Activated naive CD4-positive, alpha-beta T cell treated with anti-CD3 and anti-CD28 coated beads, Interleukin-2, amount 10 ng/mL, durations not matched to agents 7 days and 5 days (primary cell): ENCODE results near the gene MAML3.

Experiments
- CTCF ChIA-PET: fragments of 350-600 bp; sonication (Branson Sonifier 250); formaldehyde crosslinking; loops from one replicate; lab custom pipeline; 2021; ENCODE audit warnings: antibody characterized with exemption; lab: Charles Lee
- DNase-seq: peaks from one replicate; pipeline ENCODE4 v3.0.0-alpha.2; 2020
- H3K27ac Mint-ChIP-seq: one replicate; pipeline ENCODE4 v1.8.0; 2021; ENCODE audit warnings: mild to moderate bottlenecking, moderate library complexity, mixed read lengths
- H3K27me3 Mint-ChIP-seq: one replicate; pipeline ENCODE4 v1.8.0; 2021; ENCODE audit warnings: mild to moderate bottlenecking, mixed read lengths
- H3K36me3 Mint-ChIP-seq: one replicate; pipeline ENCODE4 v1.8.0; 2021; ENCODE audit warnings: mixed read lengths
- H3K4me1 Mint-ChIP-seq: one replicate; pipeline ENCODE4 v1.8.0; 2021; ENCODE audit warnings: mixed read lengths
- H3K4me3 Mint-ChIP-seq: one replicate; pipeline ENCODE4 v1.8.0; 2021; ENCODE audit warnings: mild to moderate bottlenecking, moderate library complexity, mixed read lengths
- H3K9me3 Mint-ChIP-seq: one replicate; pipeline ENCODE4 v1.8.0; 2021; ENCODE audit warnings: mixed read lengths

MAML3 gene

GRCh38 chr4:139840773-139841172, 313.2 kb downstream of the MAML3 start:
- H3K36me3 Mint-ChIP-seq = no peaks in the 10 kb centered on the region
- DNase-seq = no peak
- H3K4me3 Mint-ChIP-seq = no peak overlapping the region
- H3K9me3 Mint-ChIP-seq = no peaks in the 10 kb centered on the region
- CTCF ChIA-PET = no interaction called here
- no peak overlapping the region for H3K27ac Mint-ChIP-seq
- no peaks in the 10 kb centered on the region for H3K4me1 Mint-ChIP-seq
- H3K27me3 Mint-ChIP-seq = peaks cover 9% of the 10 kb centered on the region

DNA sequence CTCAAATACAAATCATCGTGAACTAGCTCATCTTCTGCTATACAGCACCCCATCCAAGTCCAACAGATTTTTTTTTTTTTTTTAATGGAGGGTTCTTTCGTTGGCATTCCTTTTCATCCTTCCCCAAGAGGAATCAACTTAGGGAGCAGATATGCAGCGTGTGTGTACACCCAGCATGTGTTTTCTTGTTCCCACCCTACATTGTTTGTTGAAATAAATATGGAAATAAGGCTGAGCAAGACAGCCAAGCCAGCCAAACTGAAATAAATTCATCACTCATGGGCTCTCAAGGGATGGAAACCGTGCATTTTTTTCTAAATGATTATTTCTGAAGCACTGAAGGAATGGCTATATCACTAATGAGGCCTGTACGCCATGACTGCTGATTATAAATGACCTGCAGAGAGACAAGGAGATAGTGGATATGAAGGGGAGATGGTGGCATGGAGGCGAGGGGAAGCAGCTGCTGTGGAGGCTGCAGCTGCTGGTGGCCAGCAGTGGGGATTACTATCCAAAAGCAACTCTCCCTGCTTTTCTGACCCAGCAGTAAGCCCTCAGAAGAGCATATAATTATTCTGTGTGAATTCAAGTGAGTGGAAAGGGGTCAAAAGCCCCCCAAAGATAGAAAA, 314.5 kb downstream of the MAML3 start:
- Mint-ChIP-seq H3K9me3 (no peaks in the 10 kb centered on the region), H3K4me1 (no peaks in the 10 kb centered on the region), H3K27me3 (peaks cover 2% of the 10 kb centered on the region), H3K36me3 (no peaks in the 10 kb centered on the region), H3K27ac (no peak overlapping the region), H3K4me3 (no peak overlapping the region)
- DNase-seq = no peak
- CTCF ChIA-PET = no interaction called here

DNA sequence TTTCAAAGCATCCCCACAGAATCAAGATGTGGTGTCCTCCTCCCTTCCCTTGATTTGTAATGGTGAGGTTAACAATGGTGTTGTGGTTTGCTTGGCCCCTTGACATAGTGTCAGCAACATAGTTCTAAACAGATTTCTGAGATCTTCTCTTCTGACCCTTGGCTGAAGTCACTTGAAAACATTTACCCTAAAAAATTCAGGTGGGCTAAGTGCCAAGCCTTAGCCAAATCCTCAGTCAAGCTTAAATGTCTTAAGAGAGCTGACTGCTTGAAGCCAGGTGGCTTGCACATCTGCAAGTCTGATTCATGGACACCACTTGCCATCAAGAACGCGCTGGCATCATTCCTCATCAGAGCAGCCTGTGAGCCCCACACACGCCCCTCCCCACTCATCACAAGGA, 315.2 kb downstream of the MAML3 start:
- H3K27me3 Mint-ChIP-seq = no peaks in the 10 kb centered on the region
- H3K36me3 Mint-ChIP-seq = no peaks in the 10 kb centered on the region
- no peaks in the 10 kb centered on the region for H3K9me3 Mint-ChIP-seq
- H3K4me3 Mint-ChIP-seq = no peak overlapping the region
- DNase-seq = no peak
- H3K4me1 Mint-ChIP-seq = no peaks in the 10 kb centered on the region
- CTCF ChIA-PET = no interaction called here
- no peak overlapping the region for H3K27ac Mint-ChIP-seq

- Mint-ChIP-seq H3K4me3 (no peak overlapping the region), H3K9me3 (no peaks in the 10 kb centered on the region), H3K27ac (no peak overlapping the region), H3K4me1 (no peaks in the 10 kb centered on the region), H3K27me3 (no peaks in the 10 kb centered on the region), H3K36me3 (no peaks in the 10 kb centered on the region)
- DNase-seq = no peak
- CTCF ChIA-PET = no interaction called here
Observed at GRCh38 chr4:139834981-139835391, 319.0 kb downstream of the MAML3 start.

- Mint-ChIP-seq H3K36me3 (no peaks in the 10 kb centered on the region), H3K27me3 (no peaks in the 10 kb centered on the region), H3K4me3 (no peak overlapping the region), H3K27ac (no peak overlapping the region), H3K4me1 (no peaks in the 10 kb centered on the region), H3K9me3 (no peaks in the 10 kb centered on the region)
- CTCF ChIA-PET = no interaction called here
- DNase-seq = no peak
Observed at GRCh38 chr4:139834226-139834662, 319.7 kb downstream of the MAML3 start.

DNA sequence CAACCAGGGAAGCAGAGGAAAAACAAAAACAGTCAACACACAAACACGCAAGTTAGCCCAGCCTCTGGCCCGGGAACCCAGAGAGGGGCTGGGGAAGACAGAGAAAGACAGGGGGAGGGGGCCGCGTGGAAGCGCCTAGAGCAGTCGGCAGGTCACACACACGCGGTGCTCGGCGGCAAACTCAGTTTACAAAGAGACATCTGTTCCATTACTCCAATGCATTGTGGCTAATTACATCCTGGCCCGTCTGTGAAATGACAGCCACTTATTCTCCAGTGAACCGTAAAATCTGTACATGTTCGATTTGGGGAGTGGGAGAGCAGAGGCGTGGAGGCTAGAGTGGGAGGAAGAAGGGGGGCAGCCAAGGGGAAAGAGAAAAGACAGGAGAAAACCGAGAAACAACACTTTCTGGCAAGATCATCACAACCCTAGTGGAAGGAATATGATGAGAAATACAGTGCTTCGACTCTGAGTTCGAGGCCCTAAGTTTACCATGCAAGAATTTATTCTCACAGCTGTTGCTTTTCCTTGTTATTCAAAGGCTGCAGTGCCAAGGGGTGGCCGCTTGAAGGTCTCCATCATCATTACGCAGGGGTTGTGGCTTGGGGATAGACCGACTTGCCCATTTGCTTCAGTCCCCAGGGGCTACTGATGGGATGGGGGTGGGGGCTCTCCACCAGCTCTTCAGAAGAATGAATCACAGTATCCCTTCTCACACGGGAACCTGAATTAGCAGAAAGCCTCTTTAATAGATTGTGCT, 320.7 kb downstream of the MAML3 start:
- Mint-ChIP-seq H3K27me3 (peaks cover 5% of the 10 kb centered on the region), H3K27ac (no peak overlapping the region), H3K4me1 (no peaks in the 10 kb centered on the region), H3K36me3 (no peaks in the 10 kb centered on the region), H3K4me3 (no peak overlapping the region), H3K9me3 (no peaks in the 10 kb centered on the region)
- DNase-seq = no peak
- CTCF ChIA-PET = no interaction called here

- H3K4me1 Mint-ChIP-seq = no peaks in the 10 kb centered on the region
- H3K27me3 Mint-ChIP-seq = peaks cover 5% of the 10 kb centered on the region
- no peak overlapping the region for H3K27ac Mint-ChIP-seq
- no peak for DNase-seq
- CTCF ChIA-PET = no interaction called here
- no peaks in the 10 kb centered on the region for H3K36me3 Mint-ChIP-seq
- no peak overlapping the region for H3K4me3 Mint-ChIP-seq
- H3K9me3 Mint-ChIP-seq = no peaks in the 10 kb centered on the region
Observed at GRCh38 chr4:139828966-139829664, 324.9 kb downstream of the MAML3 start.

DNA sequence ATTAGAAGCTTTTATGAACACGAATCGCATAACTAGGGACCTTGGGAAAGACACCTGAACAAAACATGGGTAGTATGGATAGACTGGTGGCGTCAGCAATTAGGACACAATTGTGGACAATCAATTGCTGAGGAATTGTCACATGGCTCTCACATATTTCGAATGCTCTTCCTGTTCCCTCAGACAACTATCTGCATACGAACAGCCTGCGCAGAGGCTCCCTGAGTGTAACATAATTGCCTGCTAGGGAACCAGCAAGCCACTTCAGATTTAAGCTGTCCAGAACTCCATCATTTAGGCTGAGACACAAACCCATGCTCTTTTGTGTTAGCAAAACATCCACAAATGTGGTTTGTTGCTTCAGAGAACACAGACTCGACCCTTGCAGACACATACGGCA, 327.6 kb downstream of the MAML3 start:
- Mint-ChIP-seq H3K9me3 (no peaks in the 10 kb centered on the region), H3K27me3 (peaks cover 5% of the 10 kb centered on the region), H3K4me1 (no peaks in the 10 kb centered on the region), H3K36me3 (no peaks in the 10 kb centered on the region), H3K4me3 (no peak overlapping the region), H3K27ac (no peak overlapping the region)
- CTCF ChIA-PET = no interaction called here
- DNase-seq = no peak

- peaks cover 5% of the 10 kb centered on the region for H3K27me3 Mint-ChIP-seq
- DNase-seq = no peak
- H3K36me3 Mint-ChIP-seq = no peaks in the 10 kb centered on the region
- CTCF ChIA-PET = no interaction called here
- H3K4me1 Mint-ChIP-seq = no peaks in the 10 kb centered on the region
- no peaks in the 10 kb centered on the region for H3K9me3 Mint-ChIP-seq
- no peak overlapping the region for H3K4me3 Mint-ChIP-seq
- H3K27ac Mint-ChIP-seq = no peak overlapping the region
Observed at GRCh38 chr4:139825523-139826014, 328.4 kb downstream of the MAML3 start.

GRCh38 chr4:139824882-139825522, 329.0 kb downstream of the MAML3 start:
- H3K4me1 Mint-ChIP-seq = no peaks in the 10 kb centered on the region
- H3K4me3 Mint-ChIP-seq = no peak overlapping the region
- CTCF ChIA-PET = interaction anchor here (1.2 kb wide), 1 partner anchor 11 kb away, joined by 4 read pairs; no protein-coding TSS in a partner anchor
- no peak for DNase-seq
- no peak overlapping the region for H3K27ac Mint-ChIP-seq
- no peaks in the 10 kb centered on the region for H3K9me3 Mint-ChIP-seq
- H3K36me3 Mint-ChIP-seq = no peaks in the 10 kb centered on the region
- peaks cover 5% of the 10 kb centered on the region for H3K27me3 Mint-ChIP-seq

GRCh38 chr4:139823746-139824145, 330.2 kb downstream of the MAML3 start:
- Mint-ChIP-seq H3K9me3 (no peaks in the 10 kb centered on the region), H3K4me1 (no peaks in the 10 kb centered on the region), H3K27ac (no peak overlapping the region), H3K27me3 (peaks cover 2% of the 10 kb centered on the region), H3K36me3 (no peaks in the 10 kb centered on the region), H3K4me3 (no peak overlapping the region)
- no peak for DNase-seq
- CTCF ChIA-PET = interaction anchor here (1.2 kb wide), 1 partner anchor 9 kb away, joined by 4 read pairs; no protein-coding TSS in a partner anchor

- H3K36me3 Mint-ChIP-seq = no peaks in the 10 kb centered on the region
- no peaks in the 10 kb centered on the region for H3K27me3 Mint-ChIP-seq
- CTCF ChIA-PET = interaction anchor here (0.5 kb wide), 1 partner anchor 183 kb away, joined by 3 read pairs; no protein-coding TSS in a partner anchor
- no peaks in the 10 kb centered on the region for H3K4me1 Mint-ChIP-seq
- DNase-seq = no peak
- H3K27ac Mint-ChIP-seq = no peak overlapping the region
- no peak overlapping the region for H3K4me3 Mint-ChIP-seq
- no peaks in the 10 kb centered on the region for H3K9me3 Mint-ChIP-seq
Observed at GRCh38 chr4:139823345-139823744, 330.6 kb downstream of the MAML3 start.

GRCh38 chr4:139822391-139822790, 331.6 kb downstream of the MAML3 start:
- no peaks in the 10 kb centered on the region for H3K36me3 Mint-ChIP-seq
- no peaks in the 10 kb centered on the region for H3K27me3 Mint-ChIP-seq
- no peaks in the 10 kb centered on the region for H3K9me3 Mint-ChIP-seq
- no peak overlapping the region for H3K4me3 Mint-ChIP-seq
- H3K4me1 Mint-ChIP-seq = no peaks in the 10 kb centered on the region
- DNase-seq = no peak
- no peak overlapping the region for H3K27ac Mint-ChIP-seq
- CTCF ChIA-PET = interaction anchor here (0.7 kb wide), 1 partner anchor 15 kb away, joined by 3 read pairs; no protein-coding TSS in a partner anchor

DNA sequence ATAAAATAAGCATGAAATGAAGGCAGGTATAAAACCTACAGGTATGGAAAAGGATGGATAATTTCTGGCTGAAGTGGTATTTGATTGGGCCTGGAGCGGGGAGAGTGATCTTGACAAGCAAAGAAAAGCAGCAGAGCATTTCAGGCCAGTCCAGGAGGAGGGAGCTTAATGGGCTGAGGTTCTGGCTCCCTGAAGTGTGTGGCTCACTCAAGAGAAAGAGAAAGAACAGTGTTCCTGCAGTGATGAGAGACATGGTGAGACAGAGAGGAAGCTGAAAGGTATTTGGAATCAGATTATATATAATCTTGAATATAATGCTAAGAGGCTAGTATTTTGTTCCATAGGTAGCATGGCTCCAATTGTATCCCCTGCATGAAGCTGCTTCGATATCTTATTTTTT, 334.9 kb downstream of the MAML3 start:
- no peaks in the 10 kb centered on the region for H3K4me1 Mint-ChIP-seq
- H3K9me3 Mint-ChIP-seq = no peaks in the 10 kb centered on the region
- H3K4me3 Mint-ChIP-seq = no peak overlapping the region
- H3K36me3 Mint-ChIP-seq = no peaks in the 10 kb centered on the region
- no peak overlapping the region for H3K27ac Mint-ChIP-seq
- CTCF ChIA-PET = no interaction called here
- peaks cover 4% of the 10 kb centered on the region for H3K27me3 Mint-ChIP-seq
- DNase-seq = no peak
